HEK293T (cell line): ENCODE measurements around the gene BRD3.

Experiments
- BHLHE40 ChIP-seq: fragments of 450-650 bp; IDR thresholded peaks from 2 replicates; pipeline ENCODE4 v1.6.1; 2016; ENCODE audit warnings: mild to moderate bottlenecking, moderate library complexity, borderline replicate concordance
- CTBP1 ChIP-seq: fragments of 450-650 bp; IDR thresholded peaks from 2 replicates; pipeline ENCODE4 v1.6.1; 2016; ENCODE audit warnings: borderline replicate concordance
- ELF4 ChIP-seq: fragments of 450-650 bp; IDR thresholded peaks from 2 replicates; pipeline ENCODE4 v1.6.1; 2017; ENCODE audit warnings: antibody characterized with exemption
- FOXA1 ChIP-seq: fragments of 450-650 bp; IDR thresholded peaks from 2 replicates; pipeline ENCODE4 v1.6.1; 2016; ENCODE audit warnings: mild to moderate bottlenecking
- FOXK2 ChIP-seq: fragments of 450-650 bp; IDR thresholded peaks from 2 replicates; pipeline ENCODE4 v1.6.1; 2016; ENCODE audit warnings: mild to moderate bottlenecking
- FOXM1 ChIP-seq: fragments of 450-650 bp; IDR thresholded peaks from 2 replicates; pipeline ENCODE4 v1.6.1; 2017; ENCODE audit warnings: mild to moderate bottlenecking, borderline replicate concordance
- HDGF ChIP-seq: fragments of 450-650 bp; IDR thresholded peaks from 2 replicates; pipeline ENCODE4 v1.6.1; 2017; ENCODE audit warnings: antibody characterized with exemption, borderline replicate concordance
- L3MBTL2 ChIP-seq: fragments of 450-650 bp; conservative IDR thresholded peaks from 2 replicates; pipeline ENCODE4 v1.6.1; 2016; ENCODE audit warnings: mild to moderate bottlenecking
- LEF1 ChIP-seq: fragments of 450-650 bp; IDR thresholded peaks from 2 replicates; pipeline ENCODE4 v1.6.1; 2017; ENCODE audit warnings: mild to moderate bottlenecking, borderline replicate concordance
- PKNOX1 ChIP-seq: fragments of 450-650 bp; IDR thresholded peaks from 2 replicates; pipeline ENCODE4 v1.6.1; 2016
- SP1 ChIP-seq: fragments of 450-650 bp; IDR thresholded peaks from 2 replicates; pipeline ENCODE4 v1.6.1; 2017
- TARDBP ChIP-seq: fragments of 450-650 bp; IDR thresholded peaks from 2 replicates; pipeline ENCODE4 v1.6.1; 2016
- ZNF384 ChIP-seq: fragments of 450-650 bp; IDR thresholded peaks from 2 replicates; pipeline ENCODE4 v1.6.1; 2016

GRCh38 chr9:134005381-134005780 is 62.4 kb downstream of the BRD3 start:
- TF ChIP-seq BHLHE40 (no peak), ZNF384 (no peak), FOXA1 (no peak), HDGF (no peak), SP1 (no peak), L3MBTL2 (no peak), ELF4 (no peak), PKNOX1 (no peak), TARDBP (no peak), FOXM1 (no peak), FOXK2 (no peak), CTBP1 (no peak), LEF1 (no peak)
